Central memory CD8-positive, alpha-beta T cell (primary cell): ENCODE results near the gene DCD.
A peak's percentile ranks its signal among the peaks of the same experiment; 100 is the strongest.

Experiments
- ATAC-seq: fragments of 150-1000 bp; cut with Tn5 transposase; replicated peaks from 2 replicates; pipeline ENCODE4 v1.10.0; 2022; ENCODE audit warnings: mild to moderate bottlenecking, moderate FRiP score, moderate number of reproducible peaks; ENCODE audit not compliant: poor library complexity, severe bottlenecking; ENCODE audit errors: extremely low read depth
- DNase-seq, 2 donors: peaks; one replicate each; pipeline ENCODE4 v3.0.0; 2021; ENCODE audit warnings: low spot score in 2 of 2
- H3K27ac Mint-ChIP-seq: one replicate; pipeline ENCODE4 v1.8.0; 2022; ENCODE audit warnings: low read depth, mild to moderate bottlenecking, moderate library complexity, mixed read lengths
- H3K27me3 Mint-ChIP-seq: one replicate; pipeline ENCODE4 v1.8.0; 2022; ENCODE audit warnings: mixed read lengths
- H3K36me3 Mint-ChIP-seq: one replicate; pipeline ENCODE4 v1.8.0; 2022; ENCODE audit warnings: mild to moderate bottlenecking, moderate library complexity, mixed read lengths; ENCODE audit not compliant: insufficient read depth
- H3K4me1 Mint-ChIP-seq: one replicate; pipeline ENCODE4 v1.8.0; 2022; ENCODE audit warnings: mixed read lengths
- H3K4me3 Mint-ChIP-seq: one replicate; pipeline ENCODE4 v1.8.0; 2022; ENCODE audit warnings: mild to moderate bottlenecking, moderate library complexity, mixed read lengths
- H3K9me3 Mint-ChIP-seq: one replicate; pipeline ENCODE4 v1.8.0; 2022; ENCODE audit warnings: mixed read lengths

DCD gene

DNA sequence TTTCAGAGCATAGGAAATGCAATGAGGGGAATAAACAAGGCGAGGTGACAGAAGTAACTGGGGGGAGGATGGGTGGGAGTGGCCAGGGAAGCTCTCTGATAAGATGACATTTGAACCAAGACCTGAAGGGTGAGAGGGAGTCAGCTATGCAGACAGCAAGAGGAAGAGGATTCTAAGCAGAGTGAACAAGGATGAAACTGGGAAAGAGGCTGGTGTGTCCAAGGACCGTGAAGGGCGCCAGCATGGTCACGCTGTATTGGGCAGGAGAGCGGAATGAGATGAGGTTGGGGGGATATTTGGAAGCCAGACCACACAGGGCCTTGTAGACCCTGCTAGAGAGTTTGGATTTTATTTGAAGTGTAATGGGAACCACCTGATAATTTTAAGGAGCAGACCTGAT, 49.2 kb downstream of the DCD start:
- peaks cover 2% of the 10 kb centered on the region for H3K36me3 Mint-ChIP-seq
- peaks cover 34% of the 10 kb centered on the region for H3K27me3 Mint-ChIP-seq
- ATAC-seq = no peak
- DNase-seq = no peak
- H3K4me1 Mint-ChIP-seq = peaks cover 6% of the 10 kb centered on the region
- H3K4me3 Mint-ChIP-seq = no peak overlapping the region
- H3K9me3 Mint-ChIP-seq = no peaks in the 10 kb centered on the region
- no peak overlapping the region for H3K27ac Mint-ChIP-seq

DNA sequence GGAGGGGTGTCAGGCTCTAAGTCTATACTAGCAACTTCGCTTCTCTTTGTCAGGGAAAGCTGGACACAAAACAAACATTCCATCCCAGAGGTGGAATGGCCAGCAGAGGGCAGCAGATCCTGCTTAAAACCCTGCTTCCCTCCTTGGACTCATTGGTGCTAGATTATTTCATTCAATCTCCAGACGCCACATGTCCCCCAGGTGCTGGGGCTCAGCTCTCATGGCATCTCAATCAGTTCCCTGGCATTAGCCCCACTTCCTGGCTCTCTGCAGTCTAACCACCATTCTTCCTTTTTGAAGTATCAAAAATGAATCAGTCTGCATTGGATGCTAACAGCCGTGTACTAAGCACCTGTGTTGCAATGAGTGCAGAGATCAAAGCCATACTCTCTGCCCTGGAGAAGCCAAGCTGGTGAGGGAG, 51.6 kb downstream of the DCD start:
- ATAC-seq = no peak
- Mint-ChIP-seq H3K27ac (no peak overlapping the region), H3K27me3 (peaks cover 45% of the 10 kb centered on the region), H3K4me1 (peaks cover 6% of the 10 kb centered on the region), H3K9me3 (no peaks in the 10 kb centered on the region), H3K4me3 (no peak overlapping the region), H3K36me3 (peaks cover 2% of the 10 kb centered on the region)
- DNase-seq = peak in 1 of 2 donors; percentile 37

DNA sequence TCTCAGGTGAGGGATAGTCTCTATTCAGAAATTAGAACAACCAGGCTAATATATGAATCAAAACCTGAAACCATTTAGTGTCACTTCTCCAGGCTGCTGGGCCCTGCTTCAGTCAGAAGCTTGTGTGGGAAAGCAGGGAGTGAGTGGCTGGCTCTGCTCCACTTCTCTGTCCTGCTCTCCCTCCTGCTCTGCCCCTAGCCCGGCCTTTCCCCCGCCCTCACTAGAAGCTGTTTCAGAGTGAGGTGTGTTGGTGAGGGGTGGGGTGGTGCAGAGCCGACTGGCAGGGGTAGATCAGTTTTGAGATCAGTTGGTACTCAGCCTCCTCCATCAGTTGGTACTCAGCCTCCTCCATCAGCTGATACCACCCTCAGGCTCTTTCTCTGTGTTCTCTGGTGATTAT, 52.7 kb downstream of the DCD start:
- DNase-seq (no peak), ATAC-seq (no peak)
- peaks cover 6% of the 10 kb centered on the region for H3K4me1 Mint-ChIP-seq
- no peak overlapping the region for H3K27ac Mint-ChIP-seq
- peaks cover 2% of the 10 kb centered on the region for H3K36me3 Mint-ChIP-seq
- no peak overlapping the region for H3K4me3 Mint-ChIP-seq
- no peaks in the 10 kb centered on the region for H3K9me3 Mint-ChIP-seq
- H3K27me3 Mint-ChIP-seq = peaks cover 55% of the 10 kb centered on the region
